K562 (cell line): ENCODE data around the gene UBE2QL1. TPM values are rescaled to one million over a fixed set of nuclear protein-coding genes. Genes with fewer than 3 reads are reported as not detected.

Experiments
- ATAC-seq: fragments of 200-7000 bp; cut with Tn5 transposase; 3 replicates; pipeline ENCODE4 v1.9.1; 2020; ENCODE audit warnings: moderate library complexity
- BruUV-seq: library from RNA; stranded (reverse); fragments of 400-500 nt; replicated peaks from 2 replicates; lab custom pipeline; 2021; lab: Mats Ljungman, UMichigan
- CTCF ChIA-PET: fragments of 300-600 bp; formaldehyde crosslinking; extraction: SDS; loops from one replicate; lab custom pipeline; 2021; ENCODE audit warnings: low intra/inter-chr PET ratio; lab: Yijun Ruan, JAX
- POLR2A ChIA-PET: fragments of 300-600, 350-650 bp; sonication (Branson Sonifier 250); formaldehyde crosslinking; extraction: SDS; loops from one replicate; lab custom pipeline; 2021; ENCODE audit warnings: antibody characterized with exemption, inconsistent platforms; lab: Yijun Ruan, JAX
- DNase-seq, 4 experiments: peaks; one replicate each; pipeline versions ENCODE4 v3.0.0 to v3.0.0-alpha.2; 2011 to 2018; ENCODE audit warnings: low spot score in 3 of 4, mixed read lengths in 3 of 4; ENCODE audit errors: extremely low read depth in 1 of 4
- FAIRE-seq: peaks from 2 replicates; lab custom pipeline; 2011; peaks lifted over from hg19 to GRCh38; lab: Jason Lieb, UNC
- H2AFZ ChIP-seq: 2 replicates; pipeline ENCODE4 v1.6.0; 2011; ENCODE audit warnings: low read depth, low read length, control low read depth, inconsistent platforms
- H3K27ac ChIP-seq: fragments of 200-600 bp; 3 replicates; pipeline ENCODE4 v1.8.0; 2011; ENCODE audit warnings: low read depth, mild to moderate bottlenecking, control low read depth, inconsistent platforms, low read length, moderate library complexity, mixed read lengths; ENCODE audit errors: extremely low read depth
- H3K27me3 ChIP-seq, 2 experiments: fragments of 300-600 bp in 1 of 2; 2 replicates in 1 of 2; 3 replicates in 1 of 2; pipeline versions ENCODE4 v1.6.0 to v1.8.0; 2011; ENCODE audit warnings: inconsistent platforms in 2 of 2, low read length in 2 of 2, mild to moderate bottlenecking in 1 of 2, mixed read lengths in 1 of 2, moderate library complexity in 1 of 2; ENCODE audit not compliant: control insufficient read depth in 2 of 2, insufficient read depth in 2 of 2
- H3K36me3 ChIP-seq: fragments of 300-600 bp; 3 replicates; pipeline ENCODE4 v1.8.0; 2011; ENCODE audit warnings: mild to moderate bottlenecking, low read length, inconsistent platforms; ENCODE audit not compliant: control insufficient read depth, insufficient read depth
- H3K4me1 ChIP-seq, 2 experiments: fragments of 200-600 bp in 1 of 2; replicated peaks in 1 of 2; 2 replicates in 1 of 2; 3 replicates in 1 of 2; pipeline versions ENCODE4 v1.5.1 to v1.8.0; 2011; ENCODE audit warnings: inconsistent platforms in 2 of 2, low read length in 2 of 2, mild to moderate bottlenecking in 1 of 2, mixed read lengths in 1 of 2, moderate library complexity in 1 of 2; ENCODE audit not compliant: control insufficient read depth in 2 of 2, insufficient read depth in 2 of 2
- H3K4me2 ChIP-seq: 2 replicates; pipeline ENCODE4 v1.6.1; 2011; ENCODE audit warnings: low read length, control low read depth, inconsistent platforms, mixed read lengths; ENCODE audit not compliant: insufficient read depth
- H3K4me3 ChIP-seq: fragments of 200-600 bp; sonication (generic), shearing (Covaris generic); 2 replicates; pipeline ENCODE4 v1.5.1; 2016; ENCODE audit warnings: control low read depth, inconsistent platforms
- H3K79me2 ChIP-seq: fragments of 200-600 bp; 3 replicates; pipeline ENCODE4 v1.8.0; 2011; ENCODE audit warnings: low read length, inconsistent platforms; ENCODE audit not compliant: control insufficient read depth, insufficient read depth
- H3K9ac ChIP-seq, 2 experiments: 2 replicates each; pipeline versions ENCODE4 v1.6.0 to v1.6.1; 2011; ENCODE audit warnings: low read depth in 2 of 2, low read length in 2 of 2, control low read depth in 1 of 2, inconsistent platforms in 1 of 2, mild to moderate bottlenecking in 1 of 2, mixed read lengths in 1 of 2; ENCODE audit not compliant: insufficient read depth in 1 of 2
- H3K9me1 ChIP-seq: one replicate; pipeline ENCODE4 v1.6.0; 2011; ENCODE audit warnings: inconsistent platforms, mild to moderate bottlenecking, low read length, moderate library complexity; ENCODE audit not compliant: control insufficient read depth, insufficient read depth
- H3K9me3 ChIP-seq: replicated peaks from 2 replicates; pipeline ENCODE4 v1.5.1; 2011; ENCODE audit warnings: low read depth, low read length, inconsistent platforms; ENCODE audit not compliant: control insufficient read depth, insufficient read depth
- H4K20me1 ChIP-seq: replicated peaks from 2 replicates; pipeline ENCODE4 v1.6.1; 2011; ENCODE audit warnings: low read length, inconsistent platforms, mixed read lengths; ENCODE audit not compliant: control insufficient read depth, insufficient read depth
- ARHGAP35 ChIP-seq: fragments of 450-650 bp; IDR thresholded peaks from 2 replicates; pipeline ENCODE4 v1.6.1; 2018; ENCODE audit not compliant: partially characterized antibody
- BCL6 ChIP-seq: fragments of 250-450 bp; sonication (Bioruptor Pico); IDR thresholded peaks from 2 replicates; pipeline ENCODE4 v1.4.0; 2020
- DNMT1 ChIP-seq: fragments of 450-650 bp; IDR thresholded peaks from 2 replicates; pipeline ENCODE4 v1.6.1; 2016; ENCODE audit warnings: antibody characterized with exemption, mild to moderate bottlenecking
- ELF4 ChIP-seq: fragments of 450-650 bp; formaldehyde crosslinking; IDR thresholded peaks from 2 replicates; pipeline ENCODE4 v1.4.0; 2022; ENCODE audit warnings: missing genetic modification characterization
- HEY1 ChIP-seq: fragments of 250-450 bp; sonication (Bioruptor Pico); IDR thresholded peaks from 2 replicates; pipeline ENCODE4 v1.5.0; 2020; ENCODE audit warnings: mild to moderate bottlenecking, moderate library complexity, borderline replicate concordance
- KAT2B ChIP-seq: IDR thresholded peaks from one replicate; pipeline ENCODE4 v1.6.1; 2012; ENCODE audit warnings: low read depth, mild to moderate bottlenecking, control low read depth, inconsistent platforms, low read length, moderate library complexity
- NR2C2 ChIP-seq, 2 experiments: fragments of 200-800 bp in 1 of 2; sonication (Bioruptor generic) in 1 of 2; sonication (generic) in 1 of 2; formaldehyde crosslinking in 1 of 2; IDR thresholded peaks; 2 replicates each; pipeline versions ENCODE4 v1.6.1 to v1.8.0; 2016 to 2022; ENCODE audit warnings: mild to moderate bottlenecking in 1 of 2, missing compliant biosample characterization in 1 of 2, missing genetic modification characterization in 1 of 2, missing genetic modification reagents in 1 of 2
- POU5F1 ChIP-seq: fragments of 150-350 bp; IDR thresholded peaks from 2 replicates; pipeline ENCODE4 v1.6.1; 2014; ENCODE audit warnings: borderline replicate concordance, low read length, low read depth, mild to moderate bottlenecking; ENCODE audit not compliant: partially characterized antibody
- SMARCE1 ChIP-seq: fragments of 450-650 bp; IDR thresholded peaks from 2 replicates; pipeline ENCODE4 v1.7.1; 2016; ENCODE audit warnings: mild to moderate bottlenecking
- ZNF174 ChIP-seq: fragments of 250-450 bp; sonication (Bioruptor Pico); IDR thresholded peaks from 2 replicates; pipeline ENCODE4 v1.4.0; 2020; ENCODE audit warnings: mild to moderate bottlenecking
- ZNF232 ChIP-seq: sonication (generic); formaldehyde crosslinking; IDR thresholded peaks from 2 replicates; pipeline ENCODE4 v1.8.0; 2022; ENCODE audit warnings: mild to moderate bottlenecking, missing genetic modification reagents
- ZNF444 ChIP-seq: fragments of 250-450 bp; sonication (Bioruptor Pico); IDR thresholded peaks from 2 replicates; pipeline ENCODE4 v1.4.0; 2020; ENCODE audit warnings: mild to moderate bottlenecking, moderate library complexity
- ZNF699 ChIP-seq: fragments of 250-450 bp; sonication (Bioruptor Pico); IDR thresholded peaks from 2 replicates; pipeline ENCODE4 v1.8.0; 2021; ENCODE audit warnings: mild to moderate bottlenecking, moderate library complexity; ENCODE audit not compliant: insufficient replicate concordance
- ZNF780A ChIP-seq: fragments of 250-450 bp; sonication (Bioruptor Pico); IDR thresholded peaks from 2 replicates; pipeline ENCODE4 v1.5.0; 2021; ENCODE audit warnings: mild to moderate bottlenecking
- WGBS: fragments of 100-300 bp; shearing (Covaris generic); methylation state at CpG from one replicate; pipeline ENCODE4 v1.1.6; 2016; ENCODE audit warnings: low coverage, mixed read lengths; ENCODE audit not compliant: insufficient coverage; ENCODE audit errors: missing lambda C conversion rate; 5-methylcytosine and 5-hydroxymethylcytosine counted together
- in situ Hi-C: fragments of 300-500 bp; cut with MboI; formaldehyde crosslinking; loops from 4 replicates; pipeline ENCODE4 v1.15.0; 2018; ENCODE audit warnings: inconsistent platforms, mixed read lengths
- intact Hi-C: fragments of 100-400 bp; cut with micrococcal nuclease; formaldehyde crosslinking; loops from 2 replicates; pipeline ENCODE4 v1.14.2; 2022
- polyA plus RNA-seq, 8 experiments: library from polyadenylated mRNA; depleted of rRNA in 4 of 8; stranded (reverse) in 5 of 8; unstranded in 3 of 8; fragments of >200 nt; fragmentation: Nextera tagmentation in 2 of 8; fragmentation: Illumina TruSeq in 1 of 8; extraction: Ambion mirVana in 2 of 8; extraction: Trizol in 1 of 8; gene quantifications; 2 replicates each; pipeline versions ENCODE4 v1.2.1 to v1.2.3, GENCODE V29; 2011 to 2014; ENCODE audit warnings: inconsistent platforms in 1 of 8, missing spikeins in 1 of 8
- total RNA-seq, 7 experiments: library from RNA; depleted of rRNA in 6 of 7; stranded (reverse); fragments of >200 nt in 6 of 7; fragmentation: Illumina TruSeq in 2 of 7; extraction: Trizol in 2 of 7; gene quantifications; 2 replicates each; pipeline versions ENCODE4 v1.2.1 to v1.2.3, GENCODE V29; 2011 to 2021; ENCODE audit warnings: low replicate concordance in 1 of 7
- TF ChIP-seq, protein P1 (sequence below): fragments of 450-650 bp; IDR thresholded peaks from 2 replicates; pipeline ENCODE4 v1.6.1; 2016

The UBE2QL1 gene
- total and polyA plus RNA-seq, 9 of the 15 experiments (the other 6 are each of a cell fraction or from before 2014, with no cell fraction given), result not detected

DNA sequence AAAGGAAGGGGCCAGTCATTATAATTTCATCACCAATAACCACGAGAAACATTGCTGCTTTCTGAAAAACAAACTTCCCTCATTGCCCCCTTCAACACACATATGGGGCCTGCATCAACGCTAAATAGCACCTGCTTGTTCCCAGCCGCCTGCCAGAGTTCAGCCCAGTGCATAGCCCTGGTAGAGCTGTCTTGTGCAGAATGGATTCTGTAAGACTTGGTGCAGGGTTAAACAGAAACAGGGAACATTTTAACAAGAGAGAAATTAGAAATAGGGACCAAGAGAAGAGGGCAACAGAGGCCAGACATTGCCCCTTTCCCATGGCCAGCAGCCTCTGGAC lies 56.7 kb downstream of the UBE2QL1 start (continued):
- TF ChIP-seq ARHGAP35, result no peak
- TF ChIP-seq KAT2B, result no peak
- TF ChIP-seq HEY1 (CRISPR knock-in tag), result no peak
- TF ChIP-seq ZNF699 (CRISPR knock-in tag), result no peak
- TF ChIP-seq ZNF232 (CRISPR knock-in tag), result no peak
- no peak for TF ChIP-seq POU5F1
- TF ChIP-seq DNMT1, result no peak

DNA sequence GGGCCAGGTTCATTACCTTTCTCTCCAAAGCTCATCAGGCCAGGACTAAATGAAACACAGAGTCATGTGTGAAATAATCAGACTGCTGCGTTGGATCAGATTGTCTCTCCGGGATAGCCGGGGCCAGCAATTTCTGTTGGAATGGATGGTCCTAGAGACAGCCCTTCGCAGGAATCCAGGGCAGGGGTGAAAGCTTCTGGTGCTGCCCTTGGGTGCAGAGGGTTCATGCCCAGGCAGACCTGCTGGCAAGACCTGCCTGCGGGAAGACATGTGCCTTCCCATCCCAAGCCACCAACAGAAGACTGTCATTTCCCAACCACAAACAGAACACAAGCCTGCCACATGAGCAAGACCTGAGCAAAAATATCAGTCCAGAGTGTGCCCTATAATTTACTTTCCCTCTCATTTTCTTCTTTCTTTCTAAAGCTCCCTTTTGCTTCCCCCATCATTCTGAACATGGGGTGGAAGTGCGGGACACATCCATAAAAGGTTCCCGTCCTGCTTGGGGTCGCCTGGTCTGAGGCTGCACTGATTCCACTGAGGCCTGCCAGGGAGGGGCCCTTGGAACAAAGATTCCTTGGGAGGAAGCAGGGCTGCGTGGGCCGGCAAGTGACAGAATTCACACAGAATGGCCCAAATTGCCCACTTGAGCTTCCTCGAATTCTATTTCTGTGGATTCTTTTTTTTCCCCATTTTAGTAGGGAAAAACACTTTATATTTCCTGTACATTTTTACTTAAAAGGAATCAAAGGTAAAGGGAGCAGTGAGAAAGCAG lies 57.3 kb downstream of the UBE2QL1 start:
- Histone ChIP-seq H3K27ac (no peak overlapping the region), H3K4me3 (no peak overlapping the region), H3K36me3 (no peaks in the 10 kb centered on the region), H3K9me1 (no peaks in the 10 kb centered on the region), H4K20me1 (no peaks in the 10 kb centered on the region; the same call in 1 of the 2 replicates), H3K79me2 (no peaks in the 10 kb centered on the region), H3K9me3 (no peaks in the 10 kb centered on the region), H3K9ac (no peak overlapping the region), H3K27me3 (peaks cover 31 to 59% of the 10 kb centered on the region in 2 experiments; a peak in 4 of 5 replicates), H3K4me1 (peaks cover 0 to 2% of the 10 kb centered on the region in 2 experiments; a peak in 1 of 5 replicates), H2AFZ (no peak overlapping the region), H3K4me2 (no peak overlapping the region)
- POLR2A ChIA-PET, result no interaction called here
- FAIRE-seq (no peak), ATAC-seq (no peak), DNase-seq (no peak)
- no peak for TF ChIP-seq NR2C2 (CRISPR knock-in tag; IDR thresholded peaks at IDR 0.05)
- TF ChIP-seq NR2C2 (tag; IDR thresholded peaks at IDR 0.05), result no peak
- no peak for TF ChIP-seq ZNF444 (CRISPR knock-in tag)
- TF ChIP-seq ELF4 (CRISPR knock-in tag), result no peak
- TF ChIP-seq BCL6, result no peak
- TF ChIP-seq ZNF174 (CRISPR knock-in tag), result no peak
- TF ChIP-seq SMARCE1, result no peak
- no peak for TF ChIP-seq ZNF780A (CRISPR knock-in tag)
- TF ChIP-seq, protein P1, sequence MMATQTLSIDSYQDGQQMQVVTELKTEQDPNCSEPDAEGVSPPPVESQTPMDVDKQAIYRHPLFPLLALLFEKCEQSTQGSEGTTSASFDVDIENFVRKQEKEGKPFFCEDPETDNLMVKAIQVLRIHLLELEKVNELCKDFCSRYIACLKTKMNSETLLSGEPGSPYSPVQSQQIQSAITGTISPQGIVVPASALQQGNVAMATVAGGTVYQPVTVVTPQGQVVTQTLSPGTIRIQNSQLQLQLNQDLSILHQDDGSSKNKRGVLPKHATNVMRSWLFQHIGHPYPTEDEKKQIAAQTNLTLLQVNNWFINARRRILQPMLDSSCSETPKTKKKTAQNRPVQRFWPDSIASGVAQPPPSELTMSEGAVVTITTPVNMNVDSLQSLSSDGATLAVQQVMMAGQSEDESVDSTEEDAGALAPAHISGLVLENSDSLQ, result no peak
- WGBS, result 0% methylated on average over 11 of the region's 11 CpGs
- in situ Hi-C loops (no loop called here), intact Hi-C loops (no loop called here)
- no TSS peak for BruUV-seq
- CTCF ChIA-PET, result no interaction called here
